Astrocyte (in vitro differentiated cells and primary cell): Measurements from ENCODE around the gene PRIMA1.

Experiments used
- EZH2 ChIP-seq: IDR thresholded peaks from 2 replicates; pipeline ENCODE4 v1.6.1; 2012; ENCODE audit warnings: mild to moderate bottlenecking, low read length, inconsistent platforms; ENCODE audit not compliant: insufficient read depth
- TF ChIP-seq, protein P1 (sequence below): IDR thresholded peaks from 2 replicates; pipeline ENCODE4 v1.5.1; 2011; ENCODE audit warnings: low read depth, mild to moderate bottlenecking, inconsistent platforms, low read length, moderate library complexity; ENCODE audit not compliant: insufficient read depth

DNA sequence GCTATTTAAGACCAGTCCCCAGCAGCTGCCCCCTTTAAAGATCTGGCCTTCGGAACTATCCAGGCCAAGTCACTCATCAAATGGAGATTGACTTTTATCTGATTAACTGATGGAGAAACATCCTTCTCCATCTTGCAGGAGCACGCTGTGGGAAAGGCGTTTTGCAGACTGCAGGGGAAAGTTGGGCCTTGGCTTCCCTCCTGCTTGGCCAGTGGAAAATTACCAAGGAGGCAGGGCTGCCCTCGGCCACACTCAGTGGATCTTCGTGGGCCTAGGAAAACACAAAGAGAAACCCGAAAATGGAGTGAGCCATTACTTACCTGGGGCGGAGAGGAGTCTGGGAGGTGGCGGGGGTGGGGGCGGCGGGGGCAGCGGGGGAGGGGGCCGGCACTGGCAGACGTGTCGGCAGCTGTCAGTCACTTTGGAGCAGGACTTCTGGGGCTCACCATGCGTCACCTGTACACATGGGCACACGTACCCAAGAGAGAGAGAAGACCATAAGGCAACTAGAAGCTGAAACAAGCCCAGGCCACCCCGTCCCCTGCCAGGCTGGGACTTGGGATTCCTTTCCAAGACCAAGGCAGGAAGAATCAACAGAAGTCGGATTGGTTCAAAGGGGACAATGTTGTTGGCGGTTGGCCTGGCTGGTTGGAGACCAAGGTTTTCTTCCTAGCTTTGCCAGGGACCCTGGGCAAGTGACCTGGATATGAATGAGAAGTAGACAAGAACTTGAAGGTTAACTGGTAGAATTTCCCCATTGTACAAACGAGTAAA, 9.2 kb downstream of the PRIMA1 start:
- TF ChIP-seq, protein P1, sequence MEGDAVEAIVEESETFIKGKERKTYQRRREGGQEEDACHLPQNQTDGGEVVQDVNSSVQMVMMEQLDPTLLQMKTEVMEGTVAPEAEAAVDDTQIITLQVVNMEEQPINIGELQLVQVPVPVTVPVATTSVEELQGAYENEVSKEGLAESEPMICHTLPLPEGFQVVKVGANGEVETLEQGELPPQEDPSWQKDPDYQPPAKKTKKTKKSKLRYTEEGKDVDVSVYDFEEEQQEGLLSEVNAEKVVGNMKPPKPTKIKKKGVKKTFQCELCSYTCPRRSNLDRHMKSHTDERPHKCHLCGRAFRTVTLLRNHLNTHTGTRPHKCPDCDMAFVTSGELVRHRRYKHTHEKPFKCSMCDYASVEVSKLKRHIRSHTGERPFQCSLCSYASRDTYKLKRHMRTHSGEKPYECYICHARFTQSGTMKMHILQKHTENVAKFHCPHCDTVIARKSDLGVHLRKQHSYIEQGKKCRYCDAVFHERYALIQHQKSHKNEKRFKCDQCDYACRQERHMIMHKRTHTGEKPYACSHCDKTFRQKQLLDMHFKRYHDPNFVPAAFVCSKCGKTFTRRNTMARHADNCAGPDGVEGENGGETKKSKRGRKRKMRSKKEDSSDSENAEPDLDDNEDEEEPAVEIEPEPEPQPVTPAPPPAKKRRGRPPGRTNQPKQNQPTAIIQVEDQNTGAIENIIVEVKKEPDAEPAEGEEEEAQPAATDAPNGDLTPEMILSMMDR, result no peak
- no peak for TF ChIP-seq EZH2
